ENCODE data around the gene F12.
"Not testable (repeated sequence)": the region's sequence is repeated elsewhere in the genome, so short reads cannot be mapped to it uniquely, and the experiment has no call there.

The F12 gene

GRCh38 chr5:177385720-177386119 is 23.6 kb downstream of the F12 start:
- no peak for DNase-seq

- no peak for DNase-seq
Measured at GRCh38 chr5:177384134-177384533, 25.2 kb downstream of the F12 start, which contains the start of gene SLC34A1. Gene SLC34A1, plus strand, starts transcription at chr5:177384434. Its CDS starts 1,308 bp downstream, at chr5:177385742.

- no peak for DNase-seq
Measured at GRCh38 chr5:177383181-177383580, 26.2 kb downstream of the F12 start.

GRCh38 chr5:177382423-177383029 is 26.8 kb downstream of the F12 start:
- DNase-seq, result no peak

GRCh38 chr5:177380805-177381126 is 28.6 kb downstream of the F12 start:
- DNase-seq, result no peak

GRCh38 chr5:177378884-177379883 is 30.2 kb downstream of the F12 start:
- no peak for DNase-seq

- no peak for DNase-seq
Measured at GRCh38 chr5:177377851-177378776, 31.2 kb downstream of the F12 start.

- DNase-seq, result no peak
Measured at GRCh38 chr5:177376107-177376506, 33.3 kb downstream of the F12 start.

GRCh38 chr5:177375516-177375915 is 33.8 kb downstream of the F12 start:
- not testable (repeated sequence) for DNase-seq

GRCh38 chr5:177374211-177374610 is 35.2 kb downstream of the F12 start:
- DNase-seq, result no peak

GRCh38 chr5:177373806-177374205 is 35.6 kb downstream of the F12 start:
- no peak for DNase-seq

GRCh38 chr5:177372910-177373309 is 36.5 kb downstream of the F12 start:
- no peak for DNase-seq

GRCh38 chr5:177372034-177372896 is 37.1 kb downstream of the F12 start:
- no peak for DNase-seq

- DNase-seq, result no peak
Measured at GRCh38 chr5:177371120-177372033, 38.0 kb downstream of the F12 start.

- DNase-seq, result no peak
Measured at GRCh38 chr5:177370488-177371119, 38.8 kb downstream of the F12 start.

- DNase-seq, result no peak
Measured at GRCh38 chr5:177369645-177370440, 39.5 kb downstream of the F12 start.

GRCh38 chr5:177368869-177369644 is 40.3 kb downstream of the F12 start:
- no peak for DNase-seq

- no peak for DNase-seq
Measured at GRCh38 chr5:177367981-177368868, 41.1 kb downstream of the F12 start.
